ENCODE results near the gene SEC61G. TPM values are rescaled to one million over a fixed set of nuclear protein-coding genes. Genes with fewer than 3 reads are reported as not detected.

Gene SEC61G
- total RNA-seq, 1 donor from 2014 or later, result 129 TPM

- no peak for TF ChIP-seq CTCF (IDR thresholded peaks at IDR 0.05; ENCODE audit: unreplicated experiment)
- H3K9me3 Mint-ChIP-seq (ENCODE audit: unreplicated experiment), result peaks cover 5% of the 10 kb centered on the region
- no peaks in the 10 kb centered on the region for H3K36me3 Mint-ChIP-seq (ENCODE audit: low read depth, unreplicated experiment)
Observed at GRCh38 chr7:54712820-54713219, 46.2 kb downstream of the SEC61G start.

GRCh38 chr7:54711900-54712595 lies 47.0 kb downstream of the SEC61G start:
- no peaks in the 10 kb centered on the region for H3K36me3 Mint-ChIP-seq (ENCODE audit: low read depth, unreplicated experiment)
- DNase-seq (ENCODE audit: low spot score), result no peak
- no peak for TF ChIP-seq CTCF (IDR thresholded peaks at IDR 0.05; ENCODE audit: unreplicated experiment)
- peaks cover 5% of the 10 kb centered on the region for H3K9me3 Mint-ChIP-seq (ENCODE audit: unreplicated experiment)
- no peak overlapping the region for H3K4me3 Mint-ChIP-seq (ENCODE audit: unreplicated experiment)
- H3K4me1 Mint-ChIP-seq (ENCODE audit: unreplicated experiment), result no peaks in the 10 kb centered on the region
- H3K27ac Mint-ChIP-seq (ENCODE audit: unreplicated experiment), result no peak overlapping the region
- H3K27me3 Mint-ChIP-seq (ENCODE audit: unreplicated experiment), result no peaks in the 10 kb centered on the region

More at GRCh38 chr7:54712820-54713219, 46.2 kb downstream of the SEC61G start:
- Mint-ChIP-seq H3K4me1 (ENCODE audit: unreplicated experiment) (no peaks in the 10 kb centered on the region), H3K27ac (ENCODE audit: unreplicated experiment) (no peak overlapping the region), H3K27me3 (ENCODE audit: unreplicated experiment) (no peaks in the 10 kb centered on the region), H3K4me3 (ENCODE audit: unreplicated experiment) (no peak overlapping the region)
- no peak for DNase-seq (ENCODE audit: low spot score)

GRCh38 chr7:54709283-54709682 lies 49.7 kb downstream of the SEC61G start:
- Mint-ChIP-seq H3K27me3 (ENCODE audit: unreplicated experiment) (no peaks in the 10 kb centered on the region), H3K4me1 (ENCODE audit: unreplicated experiment) (no peaks in the 10 kb centered on the region), H3K36me3 (ENCODE audit: low read depth, unreplicated experiment) (no peaks in the 10 kb centered on the region), H3K4me3 (ENCODE audit: unreplicated experiment) (no peak overlapping the region), H3K27ac (ENCODE audit: unreplicated experiment) (no peak overlapping the region), H3K9me3 (ENCODE audit: unreplicated experiment) (peaks cover 5% of the 10 kb centered on the region)
- DNase-seq (ENCODE audit: low spot score), result no peak
- TF ChIP-seq CTCF (IDR thresholded peaks at IDR 0.05; ENCODE audit: unreplicated experiment), result no peak

GRCh38 chr7:54705436-54705835 lies 53.6 kb downstream of the SEC61G start:
- H3K4me1 Mint-ChIP-seq (ENCODE audit: unreplicated experiment), result no peaks in the 10 kb centered on the region
- H3K27ac Mint-ChIP-seq (ENCODE audit: unreplicated experiment), result no peak overlapping the region
- no peak for TF ChIP-seq CTCF (IDR thresholded peaks at IDR 0.05; ENCODE audit: unreplicated experiment)
- H3K9me3 Mint-ChIP-seq (ENCODE audit: unreplicated experiment), result peaks cover 5% of the 10 kb centered on the region
- DNase-seq (ENCODE audit: low spot score), result no peak
- no peaks in the 10 kb centered on the region for H3K36me3 Mint-ChIP-seq (ENCODE audit: low read depth, unreplicated experiment)
- H3K27me3 Mint-ChIP-seq (ENCODE audit: unreplicated experiment), result no peaks in the 10 kb centered on the region
- H3K4me3 Mint-ChIP-seq (ENCODE audit: unreplicated experiment), result no peak overlapping the region

- Mint-ChIP-seq H3K4me1 (ENCODE audit: unreplicated experiment) (no peaks in the 10 kb centered on the region), H3K27ac (ENCODE audit: unreplicated experiment) (no peak overlapping the region), H3K27me3 (ENCODE audit: unreplicated experiment) (no peaks in the 10 kb centered on the region), H3K4me3 (ENCODE audit: unreplicated experiment) (no peak overlapping the region), H3K9me3 (ENCODE audit: unreplicated experiment) (peaks cover 5% of the 10 kb centered on the region), H3K36me3 (ENCODE audit: low read depth, unreplicated experiment) (no peaks in the 10 kb centered on the region)
- TF ChIP-seq CTCF (IDR thresholded peaks at IDR 0.05; ENCODE audit: unreplicated experiment), result no peak
- no peak for DNase-seq (ENCODE audit: low spot score)
Observed at GRCh38 chr7:54704851-54705250, 54.2 kb downstream of the SEC61G start.
